Activated CD4-positive, CD25-positive, alpha-beta regulatory T cell treated with anti-CD3 and anti-CD28 coated beads, Interleukin-2, amount 50 U/mL, for 16 hours (primary cell): ENCODE data around the gene DNAJC1.

Source experiments
- DNase-seq: peaks from one replicate; pipeline ENCODE4 v3.0.0-alpha.2; 2020; ENCODE audit warnings: low read depth, low spot score

The DNAJC1 gene

GRCh38 chr10:21962358-21962757, 41.2 kb downstream of the DNAJC1 start:
- DNase-seq = no peak

- no peak for DNase-seq
Observed at GRCh38 chr10:21961847-21962246, 41.7 kb downstream of the DNAJC1 start.

- DNase-seq = no peak
Observed at GRCh38 chr10:21959998-21960397, 43.5 kb downstream of the DNAJC1 start.

GRCh38 chr10:21954690-21955089, 48.8 kb downstream of the DNAJC1 start:
- no peak for DNase-seq

GRCh38 chr10:21954132-21954531, 49.4 kb downstream of the DNAJC1 start:
- no peak for DNase-seq

GRCh38 chr10:21953585-21954057, 49.9 kb downstream of the DNAJC1 start:
- no peak for DNase-seq

- DNase-seq = no peak
Observed at GRCh38 chr10:21950566-21950965, 53.0 kb downstream of the DNAJC1 start.

GRCh38 chr10:21946946-21947345, 56.6 kb downstream of the DNAJC1 start:
- no peak for DNase-seq

GRCh38 chr10:21944727-21945386, 58.7 kb downstream of the DNAJC1 start:
- no peak for DNase-seq

- no peak for DNase-seq
Observed at GRCh38 chr10:21943633-21944265, 59.8 kb downstream of the DNAJC1 start.

- DNase-seq = no peak
Observed at GRCh38 chr10:21935439-21936023, 68.0 kb downstream of the DNAJC1 start.

- DNase-seq = no peak
Observed at GRCh38 chr10:21934307-21934706, 69.2 kb downstream of the DNAJC1 start.

- no peak for DNase-seq
Observed at GRCh38 chr10:21929070-21929469, 74.5 kb downstream of the DNAJC1 start.

GRCh38 chr10:21927631-21928353, 75.7 kb downstream of the DNAJC1 start:
- DNase-seq = no peak

GRCh38 chr10:21926949-21927348, 76.6 kb downstream of the DNAJC1 start:
- no peak for DNase-seq

- no peak for DNase-seq
Observed at GRCh38 chr10:21926358-21926925, 77.1 kb downstream of the DNAJC1 start.

GRCh38 chr10:21925851-21926250, 77.7 kb downstream of the DNAJC1 start:
- no peak for DNase-seq

GRCh38 chr10:21924511-21924910, 79.0 kb downstream of the DNAJC1 start:
- no peak for DNase-seq

GRCh38 chr10:21920633-21921032, 82.9 kb downstream of the DNAJC1 start:
- DNase-seq = no peak

GRCh38 chr10:21919906-21920305, 83.6 kb downstream of the DNAJC1 start:
- no peak for DNase-seq

- DNase-seq = no peak
Observed at GRCh38 chr10:21919117-21919516, 84.4 kb downstream of the DNAJC1 start.

GRCh38 chr10:21912625-21913024, 90.9 kb downstream of the DNAJC1 start:
- no peak for DNase-seq
